Coronary artery (tissue), 2 donors: Measurements from ENCODE around the gene IL2RA.

Source experiments
- DNase-seq: peaks from one replicate; pipeline ENCODE4 v3.0.0-alpha.2; 2017; ENCODE audit warnings: low spot score
- H3K27ac ChIP-seq, 2 donors: fragments of 200-600 bp; sonication (generic); one replicate each; pipeline ENCODE4 v1.5.1; 2016 to 2019
- H3K4me3 ChIP-seq: fragments of 200-600 bp; sonication (generic); 2 replicates; pipeline ENCODE4 v1.5.1; 2016; ENCODE audit warnings: mild to moderate bottlenecking, moderate library complexity
- CTCF ChIP-seq: fragments of 200-600 bp; sonication (generic); IDR thresholded peaks from one replicate; pipeline ENCODE4 v1.5.1; 2019; ENCODE audit warnings: antibody characterized with exemption

IL2RA gene

GRCh38 chr10:6082496-6083395 lies 20.6 kb upstream of the IL2RA start:
- Histone ChIP-seq H3K27ac (no peak overlapping the region), H3K4me3 (no peak overlapping the region)
- no peak for DNase-seq
- no peak for TF ChIP-seq CTCF

- no peak for TF ChIP-seq CTCF
These were observed 18.3 kb upstream of the IL2RA start for GRCh38 chr10:6080417-6080973.

GRCh38 chr10:6079044-6079443 lies 16.9 kb upstream of the IL2RA start:
- DNase-seq: no peak
- no peak overlapping the region for H3K4me3 ChIP-seq
- no peak for TF ChIP-seq CTCF
- H3K27ac ChIP-seq: no peak overlapping the region

More at GRCh38 chr10:6080417-6080973, 18.3 kb upstream of the IL2RA start:
- DNase-seq: no peak
- no peak overlapping the region for H3K27ac ChIP-seq
- no peak overlapping the region for H3K4me3 ChIP-seq

- Histone ChIP-seq H3K4me3 (no peak overlapping the region), H3K27ac (no peak overlapping the region)
- no peak for TF ChIP-seq CTCF
- no peak for DNase-seq
These were observed 15.0 kb upstream of the IL2RA start for GRCh38 chr10:6077071-6077675.

GRCh38 chr10:6074489-6075301 lies 12.5 kb upstream of the IL2RA start:
- TF ChIP-seq CTCF: no peak
- Histone ChIP-seq H3K4me3 (no peak overlapping the region), H3K27ac (no peak overlapping the region)
- peak; percentile 53 for DNase-seq

- Histone ChIP-seq H3K4me3 (no peak overlapping the region), H3K27ac (no peak overlapping the region)
These were observed 10.2 kb upstream of the IL2RA start for GRCh38 chr10:6072215-6072934.

More at GRCh38 chr10:6072215-6072934, 10.2 kb upstream of the IL2RA start:
- TF ChIP-seq CTCF: no peak
- peak; percentile 33 for DNase-seq
